ENCODE measurements around the gene GALNT14.

DNA sequence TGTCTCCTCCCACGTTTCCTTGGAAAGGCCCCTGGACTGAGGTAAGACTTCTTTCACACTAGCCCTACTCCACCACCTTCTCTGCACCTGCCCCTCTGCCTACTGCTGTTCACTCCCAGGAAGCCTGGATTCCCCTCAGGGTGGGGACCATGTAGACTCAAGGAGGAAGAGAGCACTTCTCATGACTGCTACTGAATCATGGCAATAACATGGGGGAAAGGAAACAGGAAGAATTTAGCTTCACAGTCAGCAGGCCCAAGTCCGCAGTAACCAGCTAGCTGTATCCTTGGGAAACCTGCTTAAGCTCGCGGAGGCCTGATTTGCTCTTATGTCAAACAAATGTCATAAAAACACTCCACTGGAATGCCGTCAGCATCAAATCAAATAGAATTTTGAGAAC, 204.7 kb downstream of the GALNT14 start:
- TF ChIP-seq, protein P1, sequence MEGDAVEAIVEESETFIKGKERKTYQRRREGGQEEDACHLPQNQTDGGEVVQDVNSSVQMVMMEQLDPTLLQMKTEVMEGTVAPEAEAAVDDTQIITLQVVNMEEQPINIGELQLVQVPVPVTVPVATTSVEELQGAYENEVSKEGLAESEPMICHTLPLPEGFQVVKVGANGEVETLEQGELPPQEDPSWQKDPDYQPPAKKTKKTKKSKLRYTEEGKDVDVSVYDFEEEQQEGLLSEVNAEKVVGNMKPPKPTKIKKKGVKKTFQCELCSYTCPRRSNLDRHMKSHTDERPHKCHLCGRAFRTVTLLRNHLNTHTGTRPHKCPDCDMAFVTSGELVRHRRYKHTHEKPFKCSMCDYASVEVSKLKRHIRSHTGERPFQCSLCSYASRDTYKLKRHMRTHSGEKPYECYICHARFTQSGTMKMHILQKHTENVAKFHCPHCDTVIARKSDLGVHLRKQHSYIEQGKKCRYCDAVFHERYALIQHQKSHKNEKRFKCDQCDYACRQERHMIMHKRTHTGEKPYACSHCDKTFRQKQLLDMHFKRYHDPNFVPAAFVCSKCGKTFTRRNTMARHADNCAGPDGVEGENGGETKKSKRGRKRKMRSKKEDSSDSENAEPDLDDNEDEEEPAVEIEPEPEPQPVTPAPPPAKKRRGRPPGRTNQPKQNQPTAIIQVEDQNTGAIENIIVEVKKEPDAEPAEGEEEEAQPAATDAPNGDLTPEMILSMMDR (IDR thresholded peaks at IDR 0.05 in 8 of 11, conservative IDR thresholded peaks at IDR 0.05 in 3 of 11), result no peak
- no peak for TF ChIP-seq POLR2AphosphoS5 (IDR thresholded peaks at IDR 0.05)
- TF ChIP-seq POLR2A (IDR thresholded peaks at IDR 0.05), result no peak
